Subcutaneous adipose tissue (tissue), 4 donors: ENCODE results near the gene ITGB3. TPM values are rescaled to one million over a fixed set of nuclear protein-coding genes. Genes with fewer than 3 reads are reported as not detected.

ENCODE experiments used
- total RNA-seq, 4 donors: library from RNA; depleted of rRNA; stranded (reverse); fragments of >200 nt; gene quantifications; one replicate each; pipeline ENCODE4 v1.1.0, GENCODE V29; 2016
- TF ChIP-seq, protein P1 (sequence below): fragments of 450-650 bp; IDR thresholded peaks from one replicate; pipeline ENCODE4 v1.5.1; 2016; ENCODE audit warnings: low read depth, mild to moderate bottlenecking, control low read depth, antibody characterized with exemption, moderate library complexity

The ITGB3 gene
- total RNA-seq, 4 donors from 2014 or later: 9.8 to 22.6 (median 13.8) TPM

DNA sequence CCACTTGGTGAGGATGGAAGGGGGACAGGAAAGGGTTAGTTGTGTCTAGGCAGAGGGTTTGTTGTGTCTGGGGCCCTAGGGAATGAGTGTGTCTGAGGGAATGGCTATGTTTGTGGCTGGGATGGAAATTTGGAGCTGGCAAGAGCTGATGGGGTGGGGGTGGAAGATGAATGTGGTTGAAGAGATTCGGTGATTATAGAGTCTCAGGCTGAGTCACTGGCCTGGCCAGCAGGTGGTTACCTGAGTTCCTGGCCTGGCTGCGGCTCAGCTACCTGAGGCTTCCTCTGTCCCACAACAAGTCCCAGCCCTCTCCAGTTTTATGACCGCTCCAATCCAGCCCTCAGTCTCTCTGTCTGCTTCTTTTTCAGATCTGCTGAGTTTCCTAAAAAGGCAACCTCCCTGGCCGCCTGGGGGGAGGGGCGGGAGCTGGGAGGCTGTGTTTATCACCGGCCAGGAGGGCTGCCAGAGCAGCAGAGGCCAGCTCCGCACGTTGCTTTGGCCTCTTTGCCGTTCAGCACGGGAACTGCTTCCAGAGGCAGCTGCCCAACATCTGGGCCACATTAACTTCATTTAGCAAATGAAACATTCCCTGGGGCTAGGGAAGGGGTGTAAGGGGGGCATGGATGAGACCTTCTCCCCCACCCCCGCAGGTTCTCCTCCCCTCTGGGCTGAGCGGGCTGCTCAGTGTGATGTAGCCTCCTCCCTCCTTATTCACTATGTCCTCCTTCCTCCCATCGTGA, 21.8 kb downstream of the ITGB3 start:
- TF ChIP-seq, protein P1, sequence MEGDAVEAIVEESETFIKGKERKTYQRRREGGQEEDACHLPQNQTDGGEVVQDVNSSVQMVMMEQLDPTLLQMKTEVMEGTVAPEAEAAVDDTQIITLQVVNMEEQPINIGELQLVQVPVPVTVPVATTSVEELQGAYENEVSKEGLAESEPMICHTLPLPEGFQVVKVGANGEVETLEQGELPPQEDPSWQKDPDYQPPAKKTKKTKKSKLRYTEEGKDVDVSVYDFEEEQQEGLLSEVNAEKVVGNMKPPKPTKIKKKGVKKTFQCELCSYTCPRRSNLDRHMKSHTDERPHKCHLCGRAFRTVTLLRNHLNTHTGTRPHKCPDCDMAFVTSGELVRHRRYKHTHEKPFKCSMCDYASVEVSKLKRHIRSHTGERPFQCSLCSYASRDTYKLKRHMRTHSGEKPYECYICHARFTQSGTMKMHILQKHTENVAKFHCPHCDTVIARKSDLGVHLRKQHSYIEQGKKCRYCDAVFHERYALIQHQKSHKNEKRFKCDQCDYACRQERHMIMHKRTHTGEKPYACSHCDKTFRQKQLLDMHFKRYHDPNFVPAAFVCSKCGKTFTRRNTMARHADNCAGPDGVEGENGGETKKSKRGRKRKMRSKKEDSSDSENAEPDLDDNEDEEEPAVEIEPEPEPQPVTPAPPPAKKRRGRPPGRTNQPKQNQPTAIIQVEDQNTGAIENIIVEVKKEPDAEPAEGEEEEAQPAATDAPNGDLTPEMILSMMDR: no peak

DNA sequence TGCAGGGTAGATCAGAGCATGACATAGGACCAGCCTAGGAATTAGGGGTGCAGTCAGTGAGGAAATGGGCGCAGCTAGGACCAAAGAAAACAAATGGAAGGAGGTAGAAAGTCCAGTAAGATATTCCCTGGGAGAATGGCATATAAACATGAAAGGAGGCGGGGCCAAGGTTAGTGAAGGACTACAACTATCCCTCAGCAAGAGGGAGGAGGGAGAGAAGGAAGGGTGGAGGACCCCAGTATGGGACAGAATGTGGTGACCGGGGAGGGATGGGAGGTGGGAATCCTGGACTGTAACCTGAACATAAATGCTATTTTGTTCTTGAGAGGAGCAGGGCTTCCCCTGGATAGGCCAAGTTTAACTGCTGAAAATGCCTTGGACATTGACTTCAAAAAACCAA, 22.8 kb downstream of the ITGB3 start:
- TF ChIP-seq, protein P1: no peak

DNA sequence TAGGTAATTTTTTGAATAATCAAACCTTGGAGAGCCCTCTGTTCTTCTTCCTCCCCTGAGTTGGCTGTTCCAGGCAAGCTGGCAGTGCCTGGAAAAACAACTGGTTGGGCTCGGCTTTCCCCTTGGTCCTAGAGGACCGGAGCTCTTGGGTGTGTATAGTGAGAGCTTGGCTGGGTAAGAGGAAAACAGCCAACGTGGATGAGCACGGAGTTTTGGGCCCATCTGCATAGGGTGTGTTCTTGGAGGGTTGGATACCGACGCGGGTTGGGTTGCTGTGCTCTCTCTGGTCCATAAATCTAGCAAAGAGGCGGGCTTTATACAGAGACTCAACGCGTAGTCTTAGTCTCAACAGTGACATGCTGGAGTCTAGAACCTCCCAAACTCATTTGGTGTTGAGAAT, 23.2 kb downstream of the ITGB3 start:
- TF ChIP-seq, protein P1: no peak

DNA sequence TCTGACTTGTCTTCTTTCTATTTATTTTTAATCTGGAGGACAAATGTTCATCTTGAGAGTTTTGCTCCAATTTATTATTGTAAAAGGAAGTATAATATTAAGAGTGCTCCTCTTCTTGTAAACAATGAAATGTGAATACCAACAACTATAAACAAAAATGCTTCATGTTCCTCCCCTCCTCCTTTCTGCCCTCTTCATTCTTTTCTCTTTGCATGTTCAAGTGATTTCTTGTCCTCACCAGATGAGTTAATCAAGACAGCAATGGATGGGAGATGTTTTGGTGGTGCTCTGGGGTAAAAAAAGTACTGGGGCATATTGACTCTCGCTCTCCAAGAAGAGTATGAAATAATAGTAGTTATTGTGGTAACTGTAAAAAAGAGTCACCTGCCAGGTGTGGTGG, 24.3 kb downstream of the ITGB3 start:
- TF ChIP-seq, protein P1: no peak

DNA sequence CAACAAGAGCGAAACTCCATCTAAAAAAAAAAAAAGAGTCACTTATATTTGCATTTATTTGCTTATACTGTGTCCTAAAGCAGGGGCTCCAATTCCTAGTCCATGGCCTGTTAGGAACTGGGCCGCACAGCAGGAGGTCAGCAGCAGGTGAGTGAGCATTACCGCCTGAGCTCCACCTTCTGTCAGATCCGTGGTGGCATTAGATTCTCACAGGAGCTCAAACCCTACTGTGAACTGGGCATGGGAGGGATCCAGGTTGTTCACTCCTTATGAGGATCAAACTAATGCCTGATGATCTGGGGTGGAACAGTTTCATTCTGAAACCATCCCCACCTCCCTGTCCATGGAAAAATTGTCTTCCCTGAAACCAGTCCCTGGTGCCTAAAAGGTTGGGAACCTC, 24.9 kb downstream of the ITGB3 start:
- TF ChIP-seq, protein P1: no peak

DNA sequence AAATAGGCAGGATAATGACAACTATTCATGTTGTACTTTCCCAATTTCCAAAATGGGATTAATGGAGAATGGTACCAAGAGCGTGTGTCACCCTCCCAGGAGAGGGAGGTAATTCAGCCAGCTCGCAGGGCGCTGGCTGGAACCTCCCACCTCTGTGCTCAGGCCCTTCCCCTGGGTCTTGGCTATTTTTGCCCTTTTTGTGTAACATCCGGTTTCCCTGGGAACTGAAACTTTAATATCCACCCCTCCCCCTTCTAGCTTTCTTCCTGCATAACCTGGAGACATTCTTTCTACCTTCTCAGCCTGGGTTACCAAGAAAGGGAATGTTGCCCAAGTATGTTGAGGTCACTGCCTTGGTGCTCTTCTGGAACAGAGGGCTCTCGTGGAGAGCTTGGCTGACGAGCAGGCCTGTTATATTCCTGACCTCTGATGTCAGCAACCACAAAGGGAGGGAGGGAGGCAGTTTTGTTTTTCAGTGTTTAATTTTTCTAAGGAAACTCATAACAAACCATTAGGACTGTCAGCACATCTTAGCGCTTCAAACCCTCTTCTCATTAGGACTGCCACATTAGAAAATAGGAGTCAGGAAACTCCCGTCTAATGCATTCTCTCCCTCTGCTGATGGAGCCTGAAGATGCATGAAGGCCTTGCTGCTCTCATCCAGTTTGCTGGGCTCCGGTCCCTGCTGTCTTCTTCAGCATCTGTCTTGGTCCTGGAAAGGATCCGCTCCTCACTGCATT, 25.6 kb downstream of the ITGB3 start:
- TF ChIP-seq, protein P1: no peak

DNA sequence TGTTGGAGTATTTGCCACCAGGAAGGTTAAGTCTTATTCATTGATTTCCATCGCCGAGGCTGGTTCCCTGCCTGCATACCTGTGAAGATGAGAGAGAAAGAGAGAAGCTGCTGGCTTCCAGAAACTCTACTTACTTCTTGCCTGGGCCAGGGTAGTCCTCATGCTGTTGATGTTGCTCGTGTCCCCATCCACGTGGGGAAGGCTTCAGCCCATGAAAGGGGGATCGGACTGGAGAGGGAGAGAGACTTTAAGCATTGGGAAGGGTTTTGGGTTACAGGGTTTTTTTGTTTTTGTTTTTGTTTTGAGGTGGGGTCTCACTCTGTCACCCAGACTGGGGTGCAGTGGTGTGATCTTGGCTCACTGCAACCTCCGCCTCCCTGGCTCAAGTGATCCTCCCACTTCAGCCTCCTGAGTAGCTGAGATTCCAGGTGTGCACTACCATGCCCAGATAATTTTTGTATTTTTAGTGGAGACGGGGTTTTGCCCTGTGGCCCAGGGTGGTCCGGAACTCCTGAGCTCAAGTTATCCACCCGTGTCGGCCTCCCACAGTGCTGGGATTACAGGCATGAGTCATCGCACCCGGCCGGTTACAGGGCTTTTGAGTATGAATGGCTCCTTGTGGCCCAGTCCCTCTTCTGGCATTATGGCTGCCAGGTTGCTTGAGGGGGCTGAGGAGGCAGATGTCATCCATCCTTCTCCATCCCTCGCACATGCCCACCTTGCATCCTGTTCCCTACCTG, 26.6 kb downstream of the ITGB3 start:
- TF ChIP-seq, protein P1: no peak
